Cerebellar cortex (tissue), 1 donor: ENCODE results near the gene SORBS1.
A peak's percentile ranks its signal among the peaks of the same experiment; 100 is the strongest.

Experiments
- DNase-seq: peaks from one replicate; pipeline ENCODE4 v3.0.0-alpha.2; 2015; ENCODE audit warnings: low spot score

Gene SORBS1

GRCh38 chr10:95561177-95561863, at the start of gene SORBS1:
Gene SORBS1, minus strand, starts transcription at chr10:95561371. Its CDS starts 120,236 bp downstream, at chr10:95441135.
- peak; percentile 96 for DNase-seq

- DNase-seq = no peak
Measured at GRCh38 chr10:95610727-95611126, 49.6 kb upstream of the SORBS1 start.

DNA sequence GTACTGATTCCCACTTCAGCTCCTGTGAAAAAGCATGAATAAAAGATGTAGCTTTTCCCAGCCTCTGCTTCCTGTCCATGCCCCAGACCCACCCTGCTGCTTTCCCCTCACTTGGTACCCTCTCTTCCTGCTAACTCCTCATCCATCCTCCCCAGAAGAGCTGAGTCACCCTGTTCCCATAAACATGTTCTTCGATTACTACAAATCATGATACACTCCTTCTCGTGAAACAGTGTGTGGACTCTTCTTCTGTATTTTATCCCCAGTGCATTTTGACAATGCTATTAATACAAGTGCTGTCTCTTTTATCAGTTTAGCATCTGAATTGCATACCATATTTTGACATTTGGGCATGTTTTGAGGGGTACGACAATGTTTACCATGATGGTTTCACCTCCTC, 45.8 kb upstream of the SORBS1 start:
- no peak for DNase-seq

DNA sequence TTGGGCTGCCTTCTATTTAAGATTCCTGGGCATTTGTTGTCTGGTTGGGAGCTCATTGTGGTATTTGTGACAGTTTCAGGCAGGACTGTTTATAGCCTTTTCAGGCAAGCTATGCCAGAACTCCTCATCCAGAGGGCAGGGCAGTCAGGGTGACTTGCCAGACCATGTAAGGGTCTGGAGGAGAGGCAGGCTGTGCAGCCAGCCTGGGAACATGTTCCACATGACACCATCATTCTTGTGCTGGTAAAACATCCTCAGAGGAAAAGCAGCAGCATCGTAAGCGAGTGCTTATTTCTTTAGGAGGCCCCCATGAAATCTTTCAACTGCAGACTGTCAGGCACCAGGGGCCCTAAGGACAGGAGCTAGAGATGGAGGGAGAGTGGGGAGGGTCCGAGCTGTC, 44.0 kb upstream of the SORBS1 start:
- no peak for DNase-seq

GRCh38 chr10:95604630-95605029, 43.5 kb upstream of the SORBS1 start:
- no peak for DNase-seq

DNA sequence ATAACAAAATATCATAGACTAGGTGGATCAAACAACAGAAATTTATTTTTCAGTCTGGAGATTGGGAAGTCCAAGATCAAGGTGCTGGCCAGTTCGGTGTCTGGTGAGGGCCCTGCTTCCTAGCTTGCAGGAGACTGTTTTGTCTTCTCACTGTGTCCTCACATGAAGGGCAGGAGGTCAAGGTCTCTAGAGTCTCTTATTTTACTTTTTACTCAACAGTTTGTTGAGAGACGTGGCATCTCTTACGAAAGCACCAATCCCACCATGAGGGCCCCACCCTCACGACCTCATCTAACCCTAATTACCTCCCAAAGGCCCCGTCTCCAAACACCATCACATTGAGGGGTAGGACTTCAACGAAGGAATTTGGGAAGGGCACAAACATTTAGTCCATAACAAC, 41.2 kb upstream of the SORBS1 start:
- DNase-seq = no peak

DNA sequence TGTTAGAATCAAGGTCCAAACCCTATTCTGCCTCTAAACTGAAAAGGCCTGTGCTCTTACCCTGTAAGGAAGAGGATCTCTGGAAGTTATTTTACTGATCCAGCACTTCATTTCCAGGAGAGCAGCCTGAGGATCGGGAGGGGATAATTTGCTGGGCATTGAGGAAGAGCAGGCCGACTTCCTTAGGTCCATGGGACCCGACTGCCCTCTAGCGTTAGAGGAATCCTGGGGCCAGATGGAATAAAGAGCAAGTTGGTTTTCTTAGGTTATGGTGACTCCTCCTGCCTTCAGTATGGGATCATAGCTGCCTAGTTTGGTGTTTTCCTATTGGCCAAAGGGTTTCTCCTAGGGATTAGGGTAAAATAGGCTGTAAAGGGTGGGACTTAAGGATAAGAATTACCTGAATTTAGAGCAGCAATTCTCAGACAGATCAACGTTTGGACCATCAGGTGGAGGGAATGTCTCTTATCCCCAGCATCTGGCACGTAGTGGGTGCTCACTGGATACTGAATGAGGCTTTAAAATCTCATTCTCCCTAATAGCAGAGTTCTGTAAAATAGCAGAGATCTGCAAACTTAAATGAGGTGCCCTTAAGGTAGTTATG, 40.0 kb upstream of the SORBS1 start:
- peak; percentile 93 for DNase-seq

DNA sequence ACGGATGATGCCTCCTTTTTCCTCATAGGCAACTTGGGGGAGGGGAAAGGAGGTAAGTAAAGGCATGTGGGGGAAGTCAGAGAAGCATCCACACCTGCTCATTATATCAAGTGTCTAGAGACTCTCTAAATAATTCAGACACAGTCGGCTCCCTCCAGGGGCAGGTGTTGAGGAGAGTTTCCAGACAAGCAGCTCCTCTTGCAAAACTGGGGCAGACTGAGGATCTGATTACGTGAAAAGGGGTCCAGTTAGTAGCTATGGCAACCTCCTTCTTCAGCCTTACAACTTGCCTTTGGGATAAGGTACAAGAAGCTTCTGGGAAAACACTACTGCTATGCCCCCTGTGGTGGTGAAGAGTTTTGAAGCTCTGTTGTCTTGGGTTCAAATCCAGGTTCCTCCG, 39.0 kb upstream of the SORBS1 start:
- DNase-seq = no peak

DNA sequence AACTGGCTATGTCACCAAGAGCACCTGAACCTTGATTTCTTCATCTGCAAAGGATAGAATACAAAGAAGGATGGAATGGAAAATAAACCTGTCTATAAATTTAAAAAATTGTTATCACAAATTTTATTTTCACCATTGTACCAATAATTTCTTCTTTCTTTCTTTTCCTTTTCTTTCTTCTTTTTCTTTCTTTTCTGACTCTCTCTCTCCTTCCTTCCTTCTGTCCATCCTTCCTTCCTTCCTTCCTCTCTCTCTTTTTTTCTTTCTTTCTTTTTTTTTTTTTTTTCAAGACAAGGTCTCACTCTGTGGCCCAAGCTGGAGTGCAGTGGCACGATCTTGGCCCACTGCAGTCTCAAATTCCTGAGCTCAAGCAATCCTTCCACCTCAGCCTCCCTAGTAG, 36.6 kb upstream of the SORBS1 start:
- DNase-seq = no peak

DNA sequence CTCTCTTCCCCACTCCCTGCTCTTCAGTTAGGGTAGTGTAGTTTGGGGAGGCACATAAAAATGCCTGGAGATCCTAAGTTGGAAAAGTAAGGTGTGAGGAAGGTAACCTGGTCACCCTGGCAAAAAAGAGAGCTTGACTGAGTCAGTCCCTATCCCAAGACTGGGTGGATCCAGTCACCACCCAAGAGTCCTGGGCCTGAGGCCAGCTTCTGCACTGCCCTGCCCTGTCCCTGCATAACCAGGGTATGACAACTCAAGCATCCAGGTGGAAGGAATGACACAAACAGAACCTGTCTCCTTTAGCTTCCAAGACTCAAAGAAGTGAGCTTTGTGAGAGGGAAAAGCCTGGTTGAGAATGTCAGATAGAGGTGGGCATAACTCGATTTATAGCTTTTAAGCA, 26.9 kb upstream of the SORBS1 start:
- no peak for DNase-seq

- DNase-seq = no peak
Measured at GRCh38 chr10:95579835-95580535, 18.8 kb upstream of the SORBS1 start.

DNA sequence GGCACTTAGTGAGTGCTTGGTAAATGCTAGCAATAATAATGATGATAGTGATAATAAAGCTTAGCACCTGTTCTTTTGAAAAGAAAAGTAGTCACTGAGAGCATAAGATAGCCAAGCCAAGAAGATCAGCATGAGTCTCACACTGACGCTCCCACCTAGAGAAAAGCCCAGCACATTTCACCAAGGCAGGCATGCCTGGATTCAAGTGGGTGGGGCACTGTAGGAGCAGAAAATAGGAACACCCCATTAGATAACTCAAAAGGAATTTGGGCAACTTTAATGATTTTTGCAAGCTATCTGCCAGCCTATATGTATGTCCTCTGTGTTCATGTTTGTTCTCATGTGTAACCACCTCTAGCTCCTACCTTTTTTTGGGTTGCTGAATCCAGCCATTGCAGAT, 18.1 kb upstream of the SORBS1 start:
- DNase-seq = no peak

- DNase-seq = no peak
Measured at GRCh38 chr10:95578619-95579018, 17.4 kb upstream of the SORBS1 start.

GRCh38 chr10:95574649-95575365, 13.6 kb upstream of the SORBS1 start:
- no peak for DNase-seq

DNA sequence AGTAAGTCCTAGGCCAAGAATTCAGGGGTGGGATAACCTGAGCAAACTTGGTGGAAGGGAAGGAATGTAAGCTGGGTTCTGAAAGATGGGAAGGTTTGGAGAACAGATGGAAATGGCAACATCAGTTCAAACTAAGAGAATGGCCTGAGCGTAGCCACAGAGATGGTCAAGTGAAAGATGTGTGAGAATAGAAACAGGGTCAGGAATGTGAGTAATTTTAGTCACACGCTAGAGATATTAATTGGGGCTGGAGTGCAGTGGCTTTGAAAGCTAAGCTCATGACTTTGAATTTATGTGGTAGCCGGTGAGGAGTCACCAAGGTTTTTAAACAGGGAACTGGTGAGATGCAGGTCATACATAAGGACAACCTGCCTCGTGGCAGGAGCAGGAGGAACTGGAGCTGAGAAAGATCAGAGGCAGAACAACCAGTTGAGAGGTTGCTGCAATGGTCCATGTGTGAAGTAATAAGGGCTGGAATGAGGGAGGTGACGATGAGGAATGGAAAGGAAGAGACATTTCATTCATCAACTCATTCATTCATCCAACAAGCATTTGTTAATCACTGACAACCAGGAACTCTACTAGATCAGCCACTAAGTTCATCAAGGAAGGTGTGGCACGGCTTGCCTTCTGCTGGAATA, 12.9 kb upstream of the SORBS1 start:
- DNase-seq = no peak

GRCh38 chr10:95573527-95573926, 12.4 kb upstream of the SORBS1 start:
- DNase-seq = no peak

DNA sequence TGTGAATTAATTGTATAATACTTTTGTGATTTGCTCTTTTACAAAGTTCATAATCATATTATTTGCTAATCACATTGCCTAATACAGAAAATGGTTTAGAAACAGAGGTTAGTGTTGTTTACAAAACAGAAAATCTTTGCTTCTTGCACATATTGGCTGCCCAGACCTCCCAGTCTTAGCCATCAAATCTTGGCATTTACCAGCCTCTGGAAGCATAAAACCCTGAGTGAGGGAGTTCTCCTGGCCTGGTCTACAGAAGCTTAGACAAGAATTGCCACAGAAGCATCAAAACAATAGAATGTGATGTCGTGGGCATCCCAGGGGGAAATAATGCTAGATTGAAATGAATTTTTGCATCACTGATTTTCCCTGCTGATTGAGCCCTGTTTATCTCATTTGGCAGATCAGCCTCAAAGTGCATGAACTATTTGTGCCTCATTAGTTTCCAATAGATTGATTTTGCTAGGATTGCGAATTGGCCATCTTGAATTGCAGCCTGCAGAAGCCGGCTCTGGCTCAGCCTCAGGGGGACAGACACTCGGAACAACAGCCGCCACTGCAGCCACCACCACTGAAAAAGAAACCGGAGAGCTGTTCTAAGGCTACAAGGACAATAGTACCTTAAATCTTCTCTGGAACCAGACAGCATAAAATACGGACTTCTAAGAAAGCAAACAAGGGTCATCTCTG, 11.1 kb upstream of the SORBS1 start:
- no peak for DNase-seq

GRCh38 chr10:95571390-95571789, 10.2 kb upstream of the SORBS1 start:
- no peak for DNase-seq

GRCh38 chr10:95569368-95569767, 8.2 kb upstream of the SORBS1 start:
- no peak for DNase-seq

GRCh38 chr10:95567903-95568630, 6.9 kb upstream of the SORBS1 start:
- no peak for DNase-seq

DNA sequence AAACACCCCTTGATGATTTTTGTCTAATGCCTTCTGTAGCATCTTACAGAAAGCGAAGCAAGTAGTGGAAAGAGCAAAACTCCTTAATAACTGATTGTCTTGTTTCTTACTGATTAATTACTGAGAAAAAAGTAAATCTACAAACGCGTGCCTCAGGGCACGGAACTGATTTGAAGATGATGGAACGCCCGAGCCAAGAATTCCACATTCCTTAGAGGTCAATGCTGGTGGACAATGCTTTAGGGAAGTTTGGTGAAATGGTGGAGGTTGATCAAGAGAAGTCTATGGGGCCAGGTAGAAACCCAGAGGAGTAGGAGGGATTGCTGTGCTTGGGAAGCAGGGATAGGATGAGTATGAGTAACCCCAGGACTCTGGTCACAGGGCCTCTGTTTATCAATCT, 5.0 kb upstream of the SORBS1 start:
- DNase-seq = no peak
